Glutamatergic neuron (in vitro differentiated cells): ENCODE data around the gene ATP5PD. TPM values are rescaled to one million over a fixed set of nuclear protein-coding genes. Genes with fewer than 3 reads are reported as not detected.

ENCODE experiments used
- DNase-seq: peaks from one replicate; pipeline ENCODE4 v3.0.0; 2022
- H3K27ac Mint-ChIP-seq: one replicate; pipeline ENCODE4 v1.8.0; 2020; ENCODE audit warnings: mild to moderate bottlenecking, mixed read lengths, inconsistent platforms; ENCODE audit not compliant: unreplicated experiment
- H3K27me3 Mint-ChIP-seq: one replicate; pipeline ENCODE4 v1.8.0; 2020; ENCODE audit warnings: mild to moderate bottlenecking, moderate library complexity, mixed read lengths, inconsistent platforms; ENCODE audit not compliant: unreplicated experiment
- H3K36me3 Mint-ChIP-seq: one replicate; pipeline ENCODE4 v1.8.0; 2020; ENCODE audit warnings: mild to moderate bottlenecking, mixed read lengths, inconsistent platforms; ENCODE audit not compliant: unreplicated experiment
- H3K4me1 Mint-ChIP-seq: one replicate; pipeline ENCODE4 v1.8.0; 2020; ENCODE audit warnings: mild to moderate bottlenecking, low read depth, mixed read lengths, inconsistent platforms; ENCODE audit not compliant: unreplicated experiment
- H3K4me3 Mint-ChIP-seq: one replicate; pipeline ENCODE4 v1.8.0; 2020; ENCODE audit warnings: mild to moderate bottlenecking, mixed read lengths, inconsistent platforms; ENCODE audit not compliant: unreplicated experiment
- H3K9me3 Mint-ChIP-seq: one replicate; pipeline ENCODE4 v1.8.0; 2020; ENCODE audit warnings: mild to moderate bottlenecking, moderate library complexity, mixed read lengths, inconsistent platforms; ENCODE audit not compliant: unreplicated experiment
- CTCF ChIP-seq: fragments of 200-600 bp; sonication (generic); IDR thresholded peaks from one replicate; pipeline ENCODE4 v1.5.0; 2021; ENCODE audit not compliant: partially characterized antibody, unreplicated experiment
- total RNA-seq: library from RNA; stranded (reverse); fragmentation: NEBNext Ultra II Directional; extraction: Animal tissue kit (Norgen Biotek cat#: 25700); gene quantifications from one replicate; pipeline ENCODE4 v1.2.1, GENCODE V29; 2021; ENCODE audit not compliant: unreplicated experiment

ATP5PD gene
- total RNA-seq, 1 donor from 2014 or later = 139 TPM

GRCh38 chr17:74999523-74999922, 47.2 kb downstream of the ATP5PD start:
- Mint-ChIP-seq H3K27me3 (peaks cover 2% of the 10 kb centered on the region), H3K4me1 (no peaks in the 10 kb centered on the region), H3K4me3 (no peak overlapping the region), H3K36me3 (peaks cover 4% of the 10 kb centered on the region), H3K9me3 (peaks cover 3% of the 10 kb centered on the region), H3K27ac (no peak overlapping the region)
- no peak for TF ChIP-seq CTCF
- no peak for DNase-seq

GRCh38 chr17:74998783-74999182, 48.0 kb downstream of the ATP5PD start:
- Mint-ChIP-seq H3K27me3 (peaks cover 2% of the 10 kb centered on the region), H3K4me1 (no peaks in the 10 kb centered on the region), H3K36me3 (peaks cover 4% of the 10 kb centered on the region), H3K9me3 (peaks cover 3% of the 10 kb centered on the region), H3K27ac (no peak overlapping the region), H3K4me3 (no peak overlapping the region)
- no peak for TF ChIP-seq CTCF
- DNase-seq = no peak

- H3K36me3 Mint-ChIP-seq = no peaks in the 10 kb centered on the region
- peaks cover 9% of the 10 kb centered on the region for H3K27me3 Mint-ChIP-seq
- H3K4me3 Mint-ChIP-seq = no peak overlapping the region
- no peak for TF ChIP-seq CTCF
- peaks cover 9% of the 10 kb centered on the region for H3K9me3 Mint-ChIP-seq
- H3K27ac Mint-ChIP-seq = no peak overlapping the region
- H3K4me1 Mint-ChIP-seq = peaks cover 4% of the 10 kb centered on the region
- no peak for DNase-seq
Measured at GRCh38 chr17:74995847-74996246, 50.9 kb downstream of the ATP5PD start.

GRCh38 chr17:74994440-74994839, 52.3 kb downstream of the ATP5PD start:
- DNase-seq = no peak
- H3K27ac Mint-ChIP-seq = no peak overlapping the region
- no peak overlapping the region for H3K4me3 Mint-ChIP-seq
- peaks cover 11% of the 10 kb centered on the region for H3K4me1 Mint-ChIP-seq
- no peaks in the 10 kb centered on the region for H3K36me3 Mint-ChIP-seq
- peaks cover 10% of the 10 kb centered on the region for H3K9me3 Mint-ChIP-seq
- peaks cover 11% of the 10 kb centered on the region for H3K27me3 Mint-ChIP-seq
- no peak for TF ChIP-seq CTCF

GRCh38 chr17:74992223-74992622, 54.5 kb downstream of the ATP5PD start:
- Mint-ChIP-seq H3K27ac (peak overlapping the region; percentile 15), H3K36me3 (no peaks in the 10 kb centered on the region), H3K27me3 (peaks cover 16% of the 10 kb centered on the region), H3K4me3 (no peak overlapping the region), H3K9me3 (peaks cover 14% of the 10 kb centered on the region), H3K4me1 (peaks cover 14% of the 10 kb centered on the region)
- DNase-seq = no peak
- no peak for TF ChIP-seq CTCF
